NK-92 treated with Interleukin-12 subunit alpha and Interleukin-12 subunit beta, amount 100 ng/mL, for 24 hours (cell line): Measurements from ENCODE around the gene UGT2A2.
"Not testable (repeated sequence)": the region's sequence is repeated elsewhere in the genome, so short reads cannot be mapped to it uniquely, and the experiment has no call there.

Source experiments
- DNase-seq: peaks from one replicate; lab custom pipeline; 2025; lab: John Stamatoyannopoulos, UW

Gene UGT2A2

GRCh38 chr4:69639542-69639941 is at the start of gene UGT2A2:
Gene UGT2A2 (minus strand): TSS chr4:69639642. CDS start chr4:69639640, 2 bp downstream.
- DNase-seq = no peak

GRCh38 chr4:69684804-69685203 is 45.4 kb upstream of the UGT2A2 start:
- DNase-seq = no peak

- no peak for DNase-seq
Observed at GRCh38 chr4:69668680-69669079, 29.2 kb upstream of the UGT2A2 start.

- not testable (repeated sequence) for DNase-seq
Observed at GRCh38 chr4:69664009-69664408, 24.6 kb upstream of the UGT2A2 start.

GRCh38 chr4:69661130-69661803 is 21.8 kb upstream of the UGT2A2 start:
- not testable (repeated sequence) for DNase-seq

GRCh38 chr4:69658133-69658532 is 18.7 kb upstream of the UGT2A2 start:
- no peak for DNase-seq

- no peak for DNase-seq
Observed at GRCh38 chr4:69656653-69657158, 17.3 kb upstream of the UGT2A2 start.

GRCh38 chr4:69653147-69653546 is 13.7 kb upstream of the UGT2A2 start, which contains the start of gene UGT2A1:
Gene UGT2A1 (minus strand): TSS chr4:69653247. CDS start chr4:69647644, 5,603 bp downstream.
- no peak for DNase-seq

- no peak for DNase-seq
Observed at GRCh38 chr4:69650872-69651271, 11.4 kb upstream of the UGT2A2 start.

- DNase-seq = no peak
Observed at GRCh38 chr4:69649629-69650028, 10.2 kb upstream of the UGT2A2 start.

GRCh38 chr4:69649207-69649606 is 9.8 kb upstream of the UGT2A2 start:
- DNase-seq = no peak

- DNase-seq = no peak
Observed at GRCh38 chr4:69642961-69643360, 3.5 kb upstream of the UGT2A2 start.

- no peak for DNase-seq
Observed at GRCh38 chr4:69640289-69640688, 847 bp upstream of the UGT2A2 start.

- DNase-seq = no peak
Observed at GRCh38 chr4:69617083-69617694, 22.3 kb downstream of the UGT2A2 start.

GRCh38 chr4:69610484-69610883 is 29.0 kb downstream of the UGT2A2 start:
- DNase-seq = no peak

GRCh38 chr4:69601065-69601464 is 38.4 kb downstream of the UGT2A2 start:
- no peak for DNase-seq

GRCh38 chr4:69600013-69600412 is 39.4 kb downstream of the UGT2A2 start:
- no peak for DNase-seq

- DNase-seq = no peak
Observed at GRCh38 chr4:69594382-69594781, 45.1 kb downstream of the UGT2A2 start.

- no peak for DNase-seq
Observed at GRCh38 chr4:69591364-69591763, 48.1 kb downstream of the UGT2A2 start.

GRCh38 chr4:69589884-69590283 is 49.6 kb downstream of the UGT2A2 start:
- DNase-seq = no peak

GRCh38 chr4:69584135-69584534 is 55.3 kb downstream of the UGT2A2 start:
- DNase-seq = no peak

- DNase-seq = no peak
Observed at GRCh38 chr4:69583543-69583942, 55.9 kb downstream of the UGT2A2 start.

- DNase-seq = no peak
Observed at GRCh38 chr4:69577245-69577644, 62.2 kb downstream of the UGT2A2 start.
